Liver (tissue), 9 donors: ENCODE data around the gene ZC3H15. TPM values are rescaled to one million over a fixed set of nuclear protein-coding genes. Genes with fewer than 3 reads are reported as not detected.
"Not testable (repeated sequence)": the region's sequence is repeated elsewhere in the genome, so short reads cannot be mapped to it uniquely, and the experiment has no call there.

Experiments used
- DNase-seq: peaks from one replicate; pipeline ENCODE4 v3.0.0-alpha.2; 2017; ENCODE audit warnings: low spot score
- H3K27ac ChIP-seq, 2 donors: one replicate each; pipeline ENCODE4 v1.7.0; 2013; ENCODE audit warnings: inconsistent platforms in 2 of 2, low read length in 2 of 2, control low read depth in 1 of 2, low read depth in 1 of 2, mild to moderate bottlenecking in 1 of 2
- H3K27me3 ChIP-seq, 4 donors: one replicate each; pipeline versions ENCODE4 v1.6.1 to v1.7.0; 2013; ENCODE audit warnings: low read length in 3 of 4, inconsistent platforms in 1 of 4, mild to moderate bottlenecking in 1 of 4, moderate library complexity in 1 of 4; ENCODE audit not compliant: control insufficient read depth in 4 of 4, insufficient read depth in 4 of 4
- H3K36me3 ChIP-seq, 4 donors: one replicate each; pipeline versions ENCODE4 v1.6.1 to v1.7.0; 2013; ENCODE audit warnings: low read length in 3 of 4, mild to moderate bottlenecking in 3 of 4, low read depth in 1 of 4, moderate library complexity in 1 of 4; ENCODE audit not compliant: control insufficient read depth in 4 of 4, insufficient read depth in 3 of 4
- H3K4me1 ChIP-seq, 4 donors: one replicate each; pipeline versions ENCODE4 v1.6.1 to v1.7.0; 2013; ENCODE audit warnings: low read length in 3 of 4, mild to moderate bottlenecking in 3 of 4, moderate library complexity in 1 of 4; ENCODE audit not compliant: control insufficient read depth in 4 of 4, insufficient read depth in 4 of 4
- H3K4me3 ChIP-seq, 3 donors: one replicate each; pipeline versions ENCODE4 v1.6.1 to v1.7.0; 2013; ENCODE audit warnings: low read length in 3 of 3, control low read depth in 1 of 3, low read depth in 1 of 3, mild to moderate bottlenecking in 1 of 3
- H3K9ac ChIP-seq, 2 donors: one replicate each; pipeline ENCODE4 v1.7.0; 2013; ENCODE audit warnings: low read length in 2 of 2, mild to moderate bottlenecking in 2 of 2, moderate library complexity in 2 of 2, control low read depth in 1 of 2, low read depth in 1 of 2
- H3K9me3 ChIP-seq, 4 donors: one replicate each; pipeline versions ENCODE4 v1.6.1 to v1.7.0; 2013; ENCODE audit warnings: low read length in 3 of 4; ENCODE audit not compliant: control insufficient read depth in 4 of 4
- CTCF ChIP-seq: fragments of 150-350 bp; IDR thresholded peaks from 2 replicates; pipeline ENCODE4 v1.5.1; 2017; ENCODE audit warnings: improper control_type of control experiment, low read depth, low read length; ENCODE audit not compliant: missing input control
- EGR1 ChIP-seq, 2 donors: IDR thresholded peaks; 2 replicates each; pipeline ENCODE4 v1.6.1; 2016 to 2018; ENCODE audit warnings: antibody characterized with exemption in 2 of 2, low read depth in 2 of 2
- FOXA1 ChIP-seq: IDR thresholded peaks from 2 replicates; pipeline ENCODE4 v1.6.1; 2016; ENCODE audit warnings: antibody characterized with exemption
- FOXA2 ChIP-seq: IDR thresholded peaks from 2 replicates; pipeline ENCODE4 v1.6.1; 2016; ENCODE audit warnings: antibody characterized with exemption
- GABPA ChIP-seq, 2 donors: IDR thresholded peaks in 1 of 2; conservative IDR thresholded peaks in 1 of 2; 2 replicates each; pipeline ENCODE4 v1.6.1; 2016; ENCODE audit warnings: antibody characterized with exemption in 2 of 2, mild to moderate bottlenecking in 1 of 2, moderate library complexity in 1 of 2
- HNF4A ChIP-seq, 2 donors: conservative IDR thresholded peaks; 2 replicates each; pipeline ENCODE4 v1.6.1; 2016; ENCODE audit warnings: antibody characterized with exemption in 2 of 2, mild to moderate bottlenecking in 2 of 2
- HNF4G ChIP-seq: IDR thresholded peaks from 2 replicates; pipeline ENCODE4 v1.6.1; 2016; ENCODE audit warnings: antibody characterized with exemption
- JUND ChIP-seq, 2 donors: IDR thresholded peaks; 2 replicates each; pipeline ENCODE4 v1.6.1; 2016; ENCODE audit warnings: antibody characterized with exemption in 2 of 2
- NR2F2 ChIP-seq: IDR thresholded peaks from 2 replicates; pipeline ENCODE4 v1.6.1; 2016; ENCODE audit warnings: antibody characterized with exemption
- REST ChIP-seq: IDR thresholded peaks from 2 replicates; pipeline ENCODE4 v1.6.1; 2016; ENCODE audit warnings: antibody characterized with exemption, mild to moderate bottlenecking
- RXRA ChIP-seq, 2 donors: IDR thresholded peaks; 2 replicates each; pipeline ENCODE4 v1.6.1; 2017 to 2018; ENCODE audit warnings: antibody characterized with exemption in 2 of 2, mild to moderate bottlenecking in 1 of 2
- SP1 ChIP-seq: IDR thresholded peaks from 2 replicates; pipeline ENCODE4 v1.6.1; 2018; ENCODE audit warnings: antibody characterized with exemption, mild to moderate bottlenecking
- TAF1 ChIP-seq: conservative IDR thresholded peaks from 2 replicates; pipeline ENCODE4 v1.6.1; 2016; ENCODE audit warnings: antibody characterized with exemption, mild to moderate bottlenecking
- YY1 ChIP-seq: IDR thresholded peaks from 2 replicates; pipeline ENCODE4 v1.6.1; 2016; ENCODE audit warnings: antibody characterized with exemption, mild to moderate bottlenecking
- ZBTB33 ChIP-seq: IDR thresholded peaks from 2 replicates; pipeline ENCODE4 v1.6.1; 2016; ENCODE audit warnings: antibody characterized with exemption
- WGBS: extraction: QIAGEN DNeasy Blood & Tissue Kit; methylation state at CpG from one replicate; pipeline ENCODE4 v1.1.7; 2013; 5-methylcytosine and 5-hydroxymethylcytosine counted together
- polyA plus RNA-seq, 2 donors: library from polyadenylated mRNA; stranded (reverse) in 1 of 2; unstranded in 1 of 2; fragments of 200-250 nt in 1 of 2; fragments of >200 nt in 1 of 2; fragmentation: Nextera tagmentation in 1 of 2; extraction: Ambion mirVana in 1 of 2; gene quantifications; one replicate each; pipeline versions ENCODE4 v1.2.1 to v1.2.3, GENCODE V29; 2013 to 2015
- total RNA-seq, 2 donors: library from RNA; depleted of rRNA; stranded (reverse); fragments of >200 nt; gene quantifications; one replicate each; pipeline ENCODE4 v1.2.3, GENCODE V29; 2014
- TF ChIP-seq, protein P1 (sequence below): IDR thresholded peaks from 2 replicates; pipeline ENCODE4 v1.6.1; 2016; ENCODE audit warnings: antibody characterized with exemption
- TF ChIP-seq, protein P2 (sequence below): IDR thresholded peaks from 2 replicates; pipeline ENCODE4 v1.6.1; 2016; ENCODE audit warnings: antibody characterized with exemption
- donor health status: healthy.
- donor health status: healthy.
- donor health status: healthy.
- donor health status: healthy.
- donor health status: healthy.

Gene ZC3H15
- total and polyA plus RNA-seq, 4 donors, result 29.6 to 63.5 (median 33.7) TPM

GRCh38 chr2:186437719-186438118 is 48.3 kb upstream of the ZC3H15 start:
- no peak overlapping the region for H3K9ac ChIP-seq
- DNase-seq, result no peak
- H3K4me1 ChIP-seq, result peaks cover 5 to 23% (median 16%) of the 10 kb centered on the region in 4 donors
- no peak overlapping the region for H3K27ac ChIP-seq
- H3K4me3 ChIP-seq, result no peak overlapping the region
- H3K9me3 ChIP-seq, result no peaks in the 10 kb centered on the region
- H3K27me3 ChIP-seq, result no peaks in the 10 kb centered on the region
- peaks cover 0 to 3% (median 0%) of the 10 kb centered on the region in 4 donors for H3K36me3 ChIP-seq
- 98% methylated on average over 6 of the region's 6 CpGs for WGBS
- TF ChIP-seq EGR1 (IDR thresholded peaks at IDR 0.05; ENCODE audit: low read depth in 2 of 2), result no peak
- no peak for TF ChIP-seq SP1
- no peak for TF ChIP-seq HNF4G
- TF ChIP-seq YY1, result no peak
- TF ChIP-seq FOXA2, result no peak
- TF ChIP-seq, protein P1, sequence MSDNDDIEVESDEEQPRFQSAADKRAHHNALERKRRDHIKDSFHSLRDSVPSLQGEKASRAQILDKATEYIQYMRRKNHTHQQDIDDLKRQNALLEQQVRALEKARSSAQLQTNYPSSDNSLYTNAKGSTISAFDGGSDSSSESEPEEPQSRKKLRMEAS, result no peak
- no peak for TF ChIP-seq HNF4A (conservative IDR thresholded peaks at IDR 0.05)
- TF ChIP-seq FOXA1, result no peak
- TF ChIP-seq REST, result no peak
- no peak for TF ChIP-seq TAF1
- no peak for TF ChIP-seq GABPA (IDR thresholded peaks at IDR 0.05 in 1 of 2, conservative IDR thresholded peaks at IDR 0.05 in 1 of 2)
- no peak for TF ChIP-seq RXRA (IDR thresholded peaks at IDR 0.05)
- no peak for TF ChIP-seq NR2F2
- TF ChIP-seq, protein P2, sequence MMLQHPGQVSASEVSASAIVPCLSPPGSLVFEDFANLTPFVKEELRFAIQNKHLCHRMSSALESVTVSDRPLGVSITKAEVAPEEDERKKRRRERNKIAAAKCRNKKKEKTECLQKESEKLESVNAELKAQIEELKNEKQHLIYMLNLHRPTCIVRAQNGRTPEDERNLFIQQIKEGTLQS, result no peak
- no peak for TF ChIP-seq CTCF
- TF ChIP-seq JUND (IDR thresholded peaks at IDR 0.05), result no peak
- no peak for TF ChIP-seq ZBTB33

- not testable (repeated sequence) for DNase-seq, H3K27ac ChIP-seq, H3K36me3 ChIP-seq, H3K9ac ChIP-seq, H3K4me3 ChIP-seq, H3K27me3 ChIP-seq, H3K4me1 ChIP-seq, H3K9me3 ChIP-seq
- 90% methylated on average over 5 of the region's 5 CpGs for WGBS
These were observed 46.4 kb upstream of the ZC3H15 start for GRCh38 chr2:186439673-186440095.
